NCI-H1092 (cell line): ENCODE measurements around the gene MAP3K5.

Experiments
- DNase-seq: peaks from one replicate; lab custom pipeline; 2025; lab: John Stamatoyannopoulos, UW

The MAP3K5 gene

GRCh38 chr6:136538836-136539235, 253.4 kb downstream of the MAP3K5 start:
- DNase-seq = no peak

GRCh38 chr6:136535880-136536650, 256.2 kb downstream of the MAP3K5 start:
- no peak for DNase-seq

DNA sequence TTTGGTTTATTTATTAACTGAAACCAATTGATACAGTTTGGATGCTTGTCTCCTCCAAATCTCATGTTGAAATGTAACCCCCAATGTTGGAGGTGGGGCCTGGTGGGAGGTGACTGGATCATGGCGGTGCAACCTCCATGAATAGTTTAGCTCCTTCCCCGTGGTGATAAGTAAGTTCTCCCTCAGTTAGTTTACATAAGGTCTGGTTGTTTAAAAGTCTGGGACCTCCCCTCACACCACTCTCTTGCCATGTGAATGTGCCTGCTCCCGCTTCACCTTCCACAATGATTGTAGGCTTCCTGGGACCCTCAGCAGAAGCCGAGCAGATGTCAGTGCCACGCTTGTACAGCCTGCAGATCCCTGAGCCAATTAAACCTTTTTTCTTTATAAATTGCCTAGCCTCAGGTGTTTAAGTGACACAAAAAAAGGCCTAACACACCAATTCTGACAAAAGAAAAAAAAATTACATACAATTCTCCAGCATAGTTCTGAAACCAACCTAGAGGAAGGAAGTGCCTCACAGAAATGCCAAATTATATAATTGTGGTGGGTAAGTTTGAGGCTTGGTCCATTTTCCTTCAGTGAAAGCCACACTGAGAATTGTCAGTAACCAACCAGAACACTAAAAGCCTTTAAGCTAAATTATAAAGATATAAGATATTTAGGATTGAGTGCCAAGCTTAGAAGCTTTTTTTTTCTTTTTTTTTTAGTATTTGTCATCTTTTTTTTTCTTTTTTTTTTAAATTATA, 257.1 kb downstream of the MAP3K5 start:
- DNase-seq = no peak

DNA sequence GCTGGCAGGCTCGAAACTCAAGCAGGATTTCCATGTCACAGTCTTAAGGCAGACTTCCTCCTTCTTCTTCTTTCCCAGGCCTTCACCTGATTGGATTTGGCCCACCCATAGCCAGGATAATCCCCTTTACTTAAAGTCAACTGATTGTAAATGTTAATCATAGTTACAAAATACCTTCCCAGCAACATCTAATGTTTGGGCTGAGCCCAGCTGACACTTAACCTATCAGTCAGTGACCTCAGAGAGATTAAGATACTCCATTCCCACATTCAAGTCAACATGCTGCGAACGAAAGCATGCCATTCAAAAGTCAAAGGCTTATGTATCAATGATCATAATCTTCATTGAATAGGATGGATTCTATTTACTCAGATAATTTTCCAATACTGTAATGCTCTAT, 258.0 kb downstream of the MAP3K5 start:
- DNase-seq = no peak

DNA sequence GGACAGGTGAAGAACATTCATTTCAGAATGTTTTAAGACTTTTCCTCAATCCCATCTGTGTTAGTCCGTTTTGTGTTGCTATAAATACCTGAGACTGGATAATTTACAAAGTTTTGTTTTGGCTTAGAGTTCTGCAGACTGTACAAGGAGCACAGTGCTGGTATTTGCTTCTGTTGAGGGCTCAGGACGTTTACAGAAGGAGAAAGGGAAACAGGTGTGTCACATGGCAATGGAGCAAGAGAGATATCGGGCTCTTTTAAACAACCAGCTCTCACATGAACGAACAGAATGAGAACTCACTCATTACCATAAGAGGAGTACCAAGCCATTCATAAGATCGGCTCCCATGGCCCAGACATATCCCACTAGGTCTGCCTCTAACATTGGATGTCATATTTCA, 258.8 kb downstream of the MAP3K5 start:
- DNase-seq = no peak

DNA sequence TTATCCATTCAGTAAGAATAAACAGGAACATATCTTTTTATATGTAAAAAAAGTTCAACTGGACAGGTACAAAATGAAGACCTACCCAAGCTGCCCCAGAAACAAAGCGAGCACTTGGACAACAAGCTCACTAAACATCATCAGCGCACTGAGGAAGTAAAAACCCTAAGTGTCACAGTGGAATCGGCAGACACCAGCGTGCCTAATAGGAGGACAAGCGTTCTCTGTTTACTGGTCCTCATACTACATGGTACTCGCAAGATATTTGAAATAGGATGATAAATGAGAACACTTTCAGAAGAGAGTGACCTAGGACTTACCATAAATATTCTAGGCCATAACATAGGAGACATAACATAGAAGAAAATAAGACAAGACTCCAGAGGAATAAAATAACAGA, 260.2 kb downstream of the MAP3K5 start:
- no peak for DNase-seq

- no peak for DNase-seq
Measured at GRCh38 chr6:136529710-136530109, 262.6 kb downstream of the MAP3K5 start.

DNA sequence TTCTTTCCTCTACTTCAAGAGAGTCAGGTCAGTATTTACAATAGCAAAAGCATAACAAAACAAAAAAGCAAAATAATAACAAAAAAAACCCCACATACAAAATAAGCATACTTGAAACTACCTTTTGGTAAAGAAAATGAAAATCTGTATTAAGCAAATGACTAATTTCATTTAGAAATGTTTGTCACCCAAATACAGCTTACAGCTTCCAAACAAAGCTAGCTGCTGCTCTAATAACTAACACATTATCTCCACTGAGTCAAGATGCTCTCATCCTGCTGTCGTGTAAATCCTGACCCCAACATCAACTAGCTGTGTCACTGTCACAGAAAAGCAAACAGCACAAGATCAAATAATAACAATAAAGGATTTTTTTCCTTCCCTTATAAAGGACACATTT, 263.8 kb downstream of the MAP3K5 start:
- DNase-seq = no peak

- DNase-seq = no peak
Measured at GRCh38 chr6:136527831-136528230, 264.4 kb downstream of the MAP3K5 start.

- no peak for DNase-seq
Measured at GRCh38 chr6:136526937-136527336, 265.3 kb downstream of the MAP3K5 start.

DNA sequence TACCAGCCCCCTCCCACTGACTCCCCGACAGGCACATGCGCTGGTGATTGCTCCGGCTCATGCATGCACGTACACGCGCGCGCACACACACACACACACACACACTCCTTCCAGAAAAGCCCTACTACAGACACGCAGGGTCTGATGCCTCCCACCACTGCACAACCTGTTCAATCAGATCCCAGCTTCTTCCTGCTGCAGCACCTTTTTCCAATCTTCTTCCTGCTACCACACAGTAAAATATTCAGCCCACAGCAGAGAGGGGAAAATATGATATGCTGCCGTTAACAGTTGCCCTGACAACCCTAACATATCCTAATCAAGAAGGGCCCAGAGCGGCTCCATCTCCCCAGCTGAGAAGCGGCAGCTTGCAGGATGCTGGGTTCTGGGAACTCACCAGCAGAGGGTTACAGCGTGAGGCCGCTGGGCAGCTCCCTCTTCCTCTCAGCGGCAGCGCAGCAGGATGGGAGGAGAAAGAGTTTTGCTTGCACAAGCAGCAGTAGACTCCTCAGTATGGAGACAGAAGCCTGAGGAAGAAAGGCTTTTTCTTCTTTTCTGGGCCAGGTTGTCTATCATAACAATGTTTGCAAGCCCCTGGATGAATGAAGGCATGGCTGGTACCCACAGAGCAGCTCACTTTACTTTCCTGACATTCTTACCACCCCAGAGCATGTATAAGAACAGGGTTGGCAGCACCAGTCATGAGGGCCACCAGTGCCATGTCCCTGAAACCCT, 265.9 kb downstream of the MAP3K5 start:
- DNase-seq = peak; percentile 26

DNA sequence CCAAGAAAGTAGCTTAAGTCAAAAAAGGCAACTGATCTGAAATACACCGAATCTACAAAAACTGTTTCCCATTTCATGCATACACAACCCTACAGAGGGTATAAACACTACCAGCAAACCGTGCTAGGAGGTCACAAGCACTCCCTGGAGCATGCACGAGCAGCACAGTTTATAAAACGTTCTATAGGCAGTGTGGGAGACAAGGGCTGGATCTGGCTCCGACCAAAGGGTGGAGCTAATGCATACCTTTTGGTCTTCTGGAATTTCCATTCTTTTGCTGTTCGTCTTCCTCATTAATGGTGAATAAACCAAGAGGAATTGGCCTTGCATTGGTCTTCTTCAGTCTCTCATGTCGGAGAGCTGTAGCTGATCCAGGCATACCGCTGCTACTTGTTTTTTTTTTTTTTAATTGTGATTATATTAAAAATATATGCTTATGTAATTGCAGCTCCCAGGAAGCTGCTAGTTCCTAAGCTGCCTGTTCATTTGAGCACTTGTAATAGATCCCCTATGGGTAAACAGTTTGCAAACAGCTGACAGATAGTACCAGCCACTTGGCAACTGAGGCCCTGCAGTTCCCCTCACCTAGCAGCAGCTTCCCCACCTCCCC, 266.6 kb downstream of the MAP3K5 start:
- DNase-seq = no peak

DNA sequence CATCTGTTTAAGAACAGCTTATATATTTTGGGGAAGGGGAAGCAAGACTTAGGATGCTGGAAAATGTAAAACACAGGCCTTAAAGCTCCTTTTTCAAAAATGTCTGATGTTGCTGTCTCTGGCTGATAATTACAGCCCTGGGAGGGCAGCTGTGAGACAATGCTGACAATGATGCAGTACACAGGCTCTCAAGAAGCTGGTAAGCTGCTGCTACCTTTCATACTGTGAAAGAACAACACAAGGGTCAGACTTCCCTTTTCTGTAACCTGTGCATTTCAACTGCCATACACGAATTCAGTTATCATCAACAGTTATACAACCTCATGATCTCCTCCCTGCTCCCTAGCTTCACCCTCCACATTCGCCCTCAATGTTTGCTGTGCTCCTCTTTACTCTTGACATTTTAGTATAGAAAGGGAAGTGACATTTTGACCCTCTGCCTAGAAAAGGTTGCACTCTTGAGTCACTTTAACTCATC, 267.3 kb downstream of the MAP3K5 start:
- DNase-seq = no peak

GRCh38 chr6:136524339-136524935, 267.8 kb downstream of the MAP3K5 start:
- no peak for DNase-seq

- no peak for DNase-seq
Measured at GRCh38 chr6:136523196-136523595, 269.1 kb downstream of the MAP3K5 start.

GRCh38 chr6:136522636-136523035, 269.6 kb downstream of the MAP3K5 start:
- no peak for DNase-seq

GRCh38 chr6:136521911-136522310, 270.4 kb downstream of the MAP3K5 start:
- DNase-seq = no peak

DNA sequence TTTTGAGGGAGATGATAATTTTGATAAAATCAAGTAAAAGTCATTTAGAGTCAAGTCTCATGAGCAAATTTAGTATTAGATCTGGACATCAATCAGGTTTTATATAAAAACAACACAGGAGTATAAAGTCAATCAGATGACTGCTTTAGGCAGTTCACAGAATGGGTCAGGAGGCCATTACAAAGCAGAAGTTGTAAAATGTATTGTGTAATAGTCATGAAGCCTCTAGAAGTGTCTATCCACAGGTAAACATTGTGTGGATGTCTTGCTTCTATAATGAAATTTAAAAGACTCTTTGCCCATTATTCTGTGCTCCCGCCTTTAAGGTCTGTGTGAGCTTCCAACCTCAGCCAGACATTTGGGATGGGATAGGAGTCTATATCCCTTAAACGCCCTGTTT, 270.9 kb downstream of the MAP3K5 start:
- no peak for DNase-seq

DNA sequence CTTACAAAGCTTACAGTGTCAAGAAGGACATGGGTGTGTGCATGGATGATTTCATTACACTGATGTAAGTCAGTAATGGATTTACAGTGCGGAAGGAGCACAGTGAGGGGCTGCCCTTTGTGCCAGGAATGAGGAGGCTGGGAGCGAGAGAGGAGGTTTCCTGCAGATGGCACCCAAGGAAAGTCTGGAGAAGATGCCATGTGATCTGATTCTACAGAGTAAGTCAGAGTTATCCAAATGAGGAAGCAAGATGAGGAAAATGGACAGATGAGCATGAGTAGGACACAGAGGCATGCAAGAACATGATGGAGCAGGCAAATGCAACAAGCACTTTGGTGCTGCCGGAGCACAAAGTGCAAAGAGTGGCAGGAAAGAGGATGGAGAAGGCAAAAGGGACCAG, 271.8 kb downstream of the MAP3K5 start:
- DNase-seq = no peak

DNA sequence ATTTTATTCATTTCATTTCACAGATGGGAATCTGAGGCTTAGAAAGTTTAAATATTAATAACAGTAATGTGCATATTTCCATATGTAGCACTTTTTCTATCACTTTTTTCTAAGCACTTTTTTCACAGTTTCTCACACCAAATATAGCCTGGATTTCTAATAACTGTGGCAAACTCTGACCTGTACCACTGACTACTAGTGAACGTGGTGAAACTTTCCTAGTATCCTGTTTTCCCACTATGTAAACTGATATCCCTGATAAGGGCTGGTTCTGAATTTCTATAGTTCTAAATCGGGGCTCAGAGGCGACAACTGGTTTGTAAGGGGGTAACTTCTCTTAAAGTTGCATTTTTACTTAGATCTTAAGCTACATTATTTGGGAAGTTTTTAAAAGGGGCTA, 274.7 kb downstream of the MAP3K5 start:
- DNase-seq = no peak

- no peak for DNase-seq
Measured at GRCh38 chr6:136517002-136517401, 275.3 kb downstream of the MAP3K5 start.

DNA sequence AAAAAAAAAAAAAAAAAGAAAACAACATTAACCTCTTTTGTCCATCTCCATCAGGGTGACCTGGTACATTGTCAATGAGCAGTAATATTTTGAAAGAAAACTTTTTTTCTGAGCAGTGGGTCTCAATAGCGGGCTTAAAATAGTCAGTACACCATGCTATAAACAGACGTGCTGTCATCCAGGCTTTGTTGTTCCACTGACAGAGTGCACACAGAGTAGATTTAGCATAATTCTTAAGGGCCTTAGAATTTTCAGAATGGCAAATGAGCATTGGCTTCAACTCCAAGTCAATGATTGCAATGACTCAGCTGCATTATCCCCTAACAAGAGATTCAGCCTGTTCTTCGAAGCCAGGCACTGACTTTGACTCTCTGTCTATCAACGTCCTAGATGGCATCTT, 277.7 kb downstream of the MAP3K5 start:
- DNase-seq = no peak
